K562 (cell line): ENCODE results near the gene MAST1. TPM values are rescaled to one million over a fixed set of nuclear protein-coding genes. Genes with fewer than 3 reads are reported as not detected.

Source experiments
- DMBX1 ChIP-seq: fragments of 250-450 bp; sonication (Bioruptor Pico); IDR thresholded peaks from 2 replicates; pipeline ENCODE4 v1.8.0; 2022; ENCODE audit warnings: inconsistent platforms, mild to moderate bottlenecking, moderate library complexity, borderline replicate concordance
- DNMT1 ChIP-seq: fragments of 450-650 bp; IDR thresholded peaks from 2 replicates; pipeline ENCODE4 v1.6.1; 2016; ENCODE audit warnings: antibody characterized with exemption, mild to moderate bottlenecking
- HIVEP1 ChIP-seq: fragments of 250-450 bp; sonication (Bioruptor Pico); IDR thresholded peaks from 2 replicates; pipeline ENCODE4 v1.4.0; 2020; ENCODE audit warnings: mild to moderate bottlenecking
- HLTF ChIP-seq: fragments of 450-650 bp; IDR thresholded peaks from 2 replicates; pipeline ENCODE4 v1.6.1; 2016
- HOMEZ ChIP-seq: fragments of 250-450 bp; sonication (Bioruptor Pico); IDR thresholded peaks from 2 replicates; pipeline ENCODE4 v1.4.0; 2020; ENCODE audit warnings: mild to moderate bottlenecking, moderate library complexity
- NCOA2 ChIP-seq, 2 experiments: fragments of 450-650 bp; IDR thresholded peaks; 2 replicates each; pipeline ENCODE4 v1.6.1; 2018; ENCODE audit warnings: mild to moderate bottlenecking in 2 of 2, moderate library complexity in 1 of 2; ENCODE audit not compliant: partially characterized antibody in 2 of 2
- NFE2 ChIP-seq: IDR thresholded peaks from 2 replicates; pipeline ENCODE4 v1.6.1; 2014; ENCODE audit warnings: antibody characterized with exemption, low read depth
- NR2C2 ChIP-seq, 2 experiments: fragments of 200-800 bp in 1 of 2; sonication (Bioruptor generic) in 1 of 2; sonication (generic) in 1 of 2; formaldehyde crosslinking in 1 of 2; IDR thresholded peaks; 2 replicates each; pipeline versions ENCODE4 v1.6.1 to v1.8.0; 2016 to 2022; ENCODE audit warnings: mild to moderate bottlenecking in 1 of 2, missing compliant biosample characterization in 1 of 2, missing genetic modification characterization in 1 of 2, missing genetic modification reagents in 1 of 2
- PTTG1 ChIP-seq: fragments of 450-650 bp; IDR thresholded peaks from 2 replicates; pipeline ENCODE4 v1.6.1; 2016; ENCODE audit warnings: low read depth, mild to moderate bottlenecking, missing genetic modification characterization, missing compliant biosample characterization
- ZNF212 ChIP-seq: fragments of 450-650 bp; formaldehyde crosslinking; IDR thresholded peaks from 2 replicates; pipeline ENCODE4 v1.4.0; 2020; ENCODE audit warnings: mild to moderate bottlenecking
- ZNF263 ChIP-seq: sonication (generic); formaldehyde crosslinking; IDR thresholded peaks from 2 replicates; pipeline ENCODE4 v1.8.0; 2022; ENCODE audit warnings: mild to moderate bottlenecking, missing genetic modification reagents, borderline replicate concordance
- polyA plus RNA-seq, 8 experiments: library from polyadenylated mRNA; depleted of rRNA in 4 of 8; stranded (reverse) in 5 of 8; unstranded in 3 of 8; fragments of >200 nt; fragmentation: Nextera tagmentation in 2 of 8; fragmentation: Illumina TruSeq in 1 of 8; extraction: Ambion mirVana in 2 of 8; extraction: Trizol in 1 of 8; gene quantifications; 2 replicates each; pipeline versions ENCODE4 v1.2.1 to v1.2.3, GENCODE V29; 2011 to 2014; ENCODE audit warnings: inconsistent platforms in 1 of 8, missing spikeins in 1 of 8
- total RNA-seq, 7 experiments: library from RNA; depleted of rRNA in 6 of 7; stranded (reverse); fragments of >200 nt in 6 of 7; fragmentation: Illumina TruSeq in 2 of 7; extraction: Trizol in 2 of 7; gene quantifications; 2 replicates each; pipeline versions ENCODE4 v1.2.1 to v1.2.3, GENCODE V29; 2011 to 2021; ENCODE audit warnings: low replicate concordance in 1 of 7
- TF ChIP-seq, protein P1 (sequence below): fragments of 200-800 bp; sonication (Bioruptor generic); IDR thresholded peaks from 2 replicates; pipeline ENCODE4 v1.6.1; 2016; ENCODE audit warnings: missing genetic modification characterization, missing compliant biosample characterization
- TF ChIP-seq, protein P2 (sequence below): fragments of 250-450 bp; sonication (Bioruptor Pico); IDR thresholded peaks from 2 replicates; pipeline ENCODE4 v1.8.0; 2022; ENCODE audit warnings: moderate library complexity, mild to moderate bottlenecking, inconsistent platforms
- TF ChIP-seq, protein P3 (sequence below): sonication (generic); formaldehyde crosslinking; IDR thresholded peaks from 2 replicates; pipeline ENCODE4 v1.8.0; 2022; ENCODE audit warnings: missing genetic modification reagents, mild to moderate bottlenecking, moderate library complexity, borderline replicate concordance
- TF ChIP-seq, protein P4 (sequence below): fragments of 450-650 bp; conservative IDR thresholded peaks from 2 replicates; pipeline ENCODE4 v1.6.1; 2016; ENCODE audit warnings: missing genetic modification characterization, low read depth, mild to moderate bottlenecking, control low read depth, missing compliant biosample characterization
- TF ChIP-seq, protein P5 (sequence below): fragments of 250-450 bp; sonication (Bioruptor Pico); IDR thresholded peaks from 2 replicates; pipeline ENCODE4 v1.8.0; 2021; ENCODE audit warnings: moderate library complexity, mild to moderate bottlenecking, inconsistent platforms

MAST1 gene
- total and polyA plus RNA-seq, 9 of the 15 experiments (the other 6 are each of a cell fraction or from before 2014, with no cell fraction given), result 0.48 to 10.3 (median 3.9) TPM

DNA sequence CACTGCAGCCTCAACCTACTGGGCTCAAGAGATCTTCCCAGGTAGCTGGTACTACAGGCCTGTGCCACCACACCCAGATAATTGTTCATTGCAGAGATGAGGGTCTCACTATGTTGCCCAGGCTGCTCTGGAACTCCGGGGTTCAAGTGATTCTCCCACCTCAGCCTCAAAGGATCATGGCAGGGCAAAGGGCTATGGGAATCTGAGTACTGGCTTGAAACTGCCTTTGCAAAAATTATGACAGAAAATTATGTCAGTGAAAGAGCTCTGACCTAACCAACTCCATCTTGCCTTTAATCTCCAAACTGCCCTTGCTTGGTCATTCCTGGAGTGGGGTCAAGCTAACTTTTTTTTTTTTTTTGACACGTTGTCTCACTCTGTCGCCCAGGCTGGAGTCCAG, 44.3 kb downstream of the MAST1 start (continued):
- TF ChIP-seq DNMT1, result no peak
- TF ChIP-seq DMBX1, result peak; percentile 96
- no peak for TF ChIP-seq NCOA2 (IDR thresholded peaks at IDR 0.05; ENCODE audit: partially characterized antibody in 2 of 2)
- TF ChIP-seq, protein P1, sequence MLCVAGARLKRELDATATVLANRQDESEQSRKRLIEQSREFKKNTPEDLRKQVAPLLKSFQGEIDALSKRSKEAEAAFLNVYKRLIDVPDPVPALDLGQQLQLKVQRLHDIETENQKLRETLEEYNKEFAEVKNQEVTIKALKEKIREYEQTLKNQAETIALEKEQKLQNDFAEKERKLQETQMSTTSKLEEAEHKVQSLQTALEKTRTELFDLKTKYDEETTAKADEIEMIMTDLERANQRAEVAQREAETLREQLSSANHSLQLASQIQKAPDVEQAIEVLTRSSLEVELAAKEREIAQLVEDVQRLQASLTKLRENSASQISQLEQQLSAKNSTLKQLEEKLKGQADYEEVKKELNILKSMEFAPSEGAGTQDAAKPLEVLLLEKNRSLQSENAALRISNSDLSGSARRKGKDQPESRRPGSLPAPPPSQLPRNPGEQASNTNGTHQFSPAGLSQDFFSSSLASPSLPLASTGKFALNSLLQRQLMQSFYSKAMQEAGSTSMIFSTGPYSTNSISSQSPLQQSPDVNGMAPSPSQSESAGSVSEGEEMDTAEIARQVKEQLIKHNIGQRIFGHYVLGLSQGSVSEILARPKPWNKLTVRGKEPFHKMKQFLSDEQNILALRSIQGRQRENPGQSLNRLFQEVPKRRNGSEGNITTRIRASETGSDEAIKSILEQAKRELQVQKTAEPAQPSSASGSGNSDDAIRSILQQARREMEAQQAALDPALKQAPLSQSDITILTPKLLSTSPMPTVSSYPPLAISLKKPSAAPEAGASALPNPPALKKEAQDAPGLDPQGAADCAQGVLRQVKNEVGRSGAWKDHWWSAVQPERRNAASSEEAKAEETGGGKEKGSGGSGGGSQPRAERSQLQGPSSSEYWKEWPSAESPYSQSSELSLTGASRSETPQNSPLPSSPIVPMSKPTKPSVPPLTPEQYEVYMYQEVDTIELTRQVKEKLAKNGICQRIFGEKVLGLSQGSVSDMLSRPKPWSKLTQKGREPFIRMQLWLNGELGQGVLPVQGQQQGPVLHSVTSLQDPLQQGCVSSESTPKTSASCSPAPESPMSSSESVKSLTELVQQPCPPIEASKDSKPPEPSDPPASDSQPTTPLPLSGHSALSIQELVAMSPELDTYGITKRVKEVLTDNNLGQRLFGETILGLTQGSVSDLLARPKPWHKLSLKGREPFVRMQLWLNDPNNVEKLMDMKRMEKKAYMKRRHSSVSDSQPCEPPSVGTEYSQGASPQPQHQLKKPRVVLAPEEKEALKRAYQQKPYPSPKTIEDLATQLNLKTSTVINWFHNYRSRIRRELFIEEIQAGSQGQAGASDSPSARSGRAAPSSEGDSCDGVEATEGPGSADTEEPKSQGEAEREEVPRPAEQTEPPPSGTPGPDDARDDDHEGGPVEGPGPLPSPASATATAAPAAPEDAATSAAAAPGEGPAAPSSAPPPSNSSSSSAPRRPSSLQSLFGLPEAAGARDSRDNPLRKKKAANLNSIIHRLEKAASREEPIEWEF (CRISPR knock-in tag), result peak; percentile 66
- TF ChIP-seq, protein P2, sequence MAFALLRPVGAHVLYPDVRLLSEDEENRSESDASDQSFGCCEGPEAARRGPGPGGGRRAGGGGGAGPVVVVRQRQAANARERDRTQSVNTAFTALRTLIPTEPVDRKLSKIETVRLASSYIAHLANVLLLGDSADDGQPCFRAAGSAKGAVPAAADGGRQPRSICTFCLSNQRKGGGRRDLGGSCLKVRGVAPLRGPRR, result peak; percentile 92
- TF ChIP-seq, protein P3, sequence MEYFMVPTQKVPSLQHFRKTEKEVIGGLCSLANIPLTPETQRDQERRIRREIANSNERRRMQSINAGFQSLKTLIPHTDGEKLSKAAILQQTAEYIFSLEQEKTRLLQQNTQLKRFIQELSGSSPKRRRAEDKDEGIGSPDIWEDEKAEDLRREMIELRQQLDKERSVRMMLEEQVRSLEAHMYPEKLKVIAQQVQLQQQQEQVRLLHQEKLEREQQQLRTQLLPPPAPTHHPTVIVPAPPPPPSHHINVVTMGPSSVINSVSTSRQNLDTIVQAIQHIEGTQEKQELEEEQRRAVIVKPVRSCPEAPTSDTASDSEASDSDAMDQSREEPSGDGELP (CRISPR knock-in tag), result no peak
- TF ChIP-seq, protein P4, sequence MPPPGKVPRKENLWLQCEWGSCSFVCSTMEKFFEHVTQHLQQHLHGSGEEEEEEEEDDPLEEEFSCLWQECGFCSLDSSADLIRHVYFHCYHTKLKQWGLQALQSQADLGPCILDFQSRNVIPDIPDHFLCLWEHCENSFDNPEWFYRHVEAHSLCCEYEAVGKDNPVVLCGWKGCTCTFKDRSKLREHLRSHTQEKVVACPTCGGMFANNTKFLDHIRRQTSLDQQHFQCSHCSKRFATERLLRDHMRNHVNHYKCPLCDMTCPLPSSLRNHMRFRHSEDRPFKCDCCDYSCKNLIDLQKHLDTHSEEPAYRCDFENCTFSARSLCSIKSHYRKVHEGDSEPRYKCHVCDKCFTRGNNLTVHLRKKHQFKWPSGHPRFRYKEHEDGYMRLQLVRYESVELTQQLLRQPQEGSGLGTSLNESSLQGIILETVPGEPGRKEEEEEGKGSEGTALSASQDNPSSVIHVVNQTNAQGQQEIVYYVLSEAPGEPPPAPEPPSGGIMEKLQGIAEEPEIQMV (tag), result peak; percentile 83
- TF ChIP-seq NFE2, result no peak
- TF ChIP-seq, protein P5, sequence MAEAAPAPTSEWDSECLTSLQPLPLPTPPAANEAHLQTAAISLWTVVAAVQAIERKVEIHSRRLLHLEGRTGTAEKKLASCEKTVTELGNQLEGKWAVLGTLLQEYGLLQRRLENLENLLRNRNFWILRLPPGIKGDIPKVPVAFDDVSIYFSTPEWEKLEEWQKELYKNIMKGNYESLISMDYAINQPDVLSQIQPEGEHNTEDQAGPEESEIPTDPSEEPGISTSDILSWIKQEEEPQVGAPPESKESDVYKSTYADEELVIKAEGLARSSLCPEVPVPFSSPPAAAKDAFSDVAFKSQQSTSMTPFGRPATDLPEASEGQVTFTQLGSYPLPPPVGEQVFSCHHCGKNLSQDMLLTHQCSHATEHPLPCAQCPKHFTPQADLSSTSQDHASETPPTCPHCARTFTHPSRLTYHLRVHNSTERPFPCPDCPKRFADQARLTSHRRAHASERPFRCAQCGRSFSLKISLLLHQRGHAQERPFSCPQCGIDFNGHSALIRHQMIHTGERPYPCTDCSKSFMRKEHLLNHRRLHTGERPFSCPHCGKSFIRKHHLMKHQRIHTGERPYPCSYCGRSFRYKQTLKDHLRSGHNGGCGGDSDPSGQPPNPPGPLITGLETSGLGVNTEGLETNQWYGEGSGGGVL (CRISPR knock-in tag), result peak; percentile 81
- peak; percentile 84 for TF ChIP-seq PTTG1 (tag)
- peak; percentile 11; the same call in 1 of the 2 replicates for TF ChIP-seq HOMEZ (CRISPR knock-in tag)
- TF ChIP-seq NR2C2 (CRISPR knock-in tag; IDR thresholded peaks at IDR 0.05), result no peak
- no peak for TF ChIP-seq NR2C2 (tag; IDR thresholded peaks at IDR 0.05)
- TF ChIP-seq HIVEP1 (CRISPR knock-in tag), result no peak
- TF ChIP-seq ZNF212 (CRISPR knock-in tag), result peak; percentile 37; the same call in 1 of the 2 replicates
- no peak for TF ChIP-seq HLTF
- TF ChIP-seq ZNF263 (CRISPR knock-in tag), result 0 out of 2 replicates have a peak, but pooled peaks have one; percentile 27
